HepG2 (cell line): ENCODE results near the gene TF. TPM values are rescaled to one million over a fixed set of nuclear protein-coding genes. Genes with fewer than 3 reads are reported as not detected.

Experiments used
- ARID2 ChIP-seq: sonication (generic); formaldehyde crosslinking; IDR thresholded peaks from 2 replicates; pipeline ENCODE4 v1.8.1; 2022; ENCODE audit warnings: mild to moderate bottlenecking, missing genetic modification reagents, borderline replicate concordance
- ARNT ChIP-seq: fragments of 450-650 bp; IDR thresholded peaks from 2 replicates; pipeline ENCODE4 v1.6.1; 2017
- DMAP1 ChIP-seq: IDR thresholded peaks from 2 replicates; pipeline ENCODE4 v1.6.1; 2016
- EZH2 ChIP-seq: conservative IDR thresholded peaks from 2 replicates; pipeline ENCODE4 v1.6.1; 2012; ENCODE audit warnings: mild to moderate bottlenecking, low read depth, low read length, moderate library complexity
- NFATC3 ChIP-seq: sonication (generic); formaldehyde crosslinking; IDR thresholded peaks from 2 replicates; pipeline ENCODE4 v1.5.1; 2020; ENCODE audit warnings: mild to moderate bottlenecking, missing genetic modification reagents
- POLR2AphosphoS2 ChIP-seq: IDR thresholded peaks from 2 replicates; pipeline ENCODE4 v1.6.1; 2011; ENCODE audit warnings: low read depth, low read length, improper control_type of control experiment
- SSRP1 ChIP-seq: IDR thresholded peaks from 2 replicates; pipeline ENCODE4 v1.6.1; 2016; ENCODE audit warnings: control low read depth
- ZFP82 ChIP-seq: sonication (generic); formaldehyde crosslinking; IDR thresholded peaks from 2 replicates; pipeline ENCODE4 v1.5.1; 2020; ENCODE audit warnings: mild to moderate bottlenecking, missing genetic modification reagents, borderline replicate concordance
- ZNF598 ChIP-seq: sonication (generic); formaldehyde crosslinking; IDR thresholded peaks from 2 replicates; pipeline ENCODE4 v1.5.1; 2020; ENCODE audit warnings: mild to moderate bottlenecking, missing genetic modification reagents, borderline replicate concordance
- ZNF670 ChIP-seq: sonication (generic); formaldehyde crosslinking; IDR thresholded peaks from 2 replicates; pipeline ENCODE4 v1.8.0; 2022; ENCODE audit warnings: mild to moderate bottlenecking, missing genetic modification reagents, borderline replicate concordance
- polyA plus RNA-seq, 8 experiments: library from polyadenylated mRNA; depleted of rRNA in 3 of 8; stranded (reverse) in 7 of 8; unstranded in 1 of 8; fragments of >200 nt; fragmentation: Illumina TruSeq in 4 of 8; extraction: Trizol in 4 of 8; gene quantifications; 2 replicates each; pipeline versions ENCODE4 v1.2.1 to v1.2.3, GENCODE V29; 2011 to 2016; ENCODE audit warnings: low read depth in 4 of 8, missing spikeins in 1 of 8, mixed read lengths in 1 of 8; ENCODE audit not compliant: insufficient read depth in 1 of 8
- total RNA-seq, 5 experiments: library from RNA; depleted of rRNA; stranded (reverse); fragments of >200 nt; fragmentation: Illumina TruSeq; extraction: Trizol; gene quantifications; 2 replicates each; pipeline ENCODE4 v1.2.3, GENCODE V29; 2016; ENCODE audit warnings: low read depth in 1 of 5
- TF ChIP-seq, protein P1 (sequence below): sonication (generic); formaldehyde crosslinking; IDR thresholded peaks from 2 replicates; pipeline ENCODE4 v1.5.1; 2020; ENCODE audit warnings: mild to moderate bottlenecking, missing genetic modification reagents
- TF ChIP-seq, protein P2 (sequence below): sonication (generic); formaldehyde crosslinking; IDR thresholded peaks from 2 replicates; pipeline ENCODE4 v1.5.1; 2020; ENCODE audit warnings: mild to moderate bottlenecking, moderate library complexity, missing genetic modification reagents
- TF ChIP-seq, protein P3 (sequence below): sonication (generic); formaldehyde crosslinking; IDR thresholded peaks from 2 replicates; pipeline ENCODE4 v1.4.0; 2020; ENCODE audit warnings: missing genetic modification reagents
- TF ChIP-seq, protein P4 (sequence below): IDR thresholded peaks from 2 replicates; pipeline ENCODE4 v1.6.1; 2016
- TF ChIP-seq, protein P5 (sequence below): sonication (generic); formaldehyde crosslinking; IDR thresholded peaks from 2 replicates; pipeline ENCODE4 v1.5.1; 2020; ENCODE audit warnings: missing genetic modification reagents, mild to moderate bottlenecking, borderline replicate concordance

The TF gene
- total and polyA plus RNA-seq, 2 of the 13 experiments (the other 11 are each of a cell fraction or from before 2014, with no cell fraction given), result 10,074 to 11,821 TPM

DNA sequence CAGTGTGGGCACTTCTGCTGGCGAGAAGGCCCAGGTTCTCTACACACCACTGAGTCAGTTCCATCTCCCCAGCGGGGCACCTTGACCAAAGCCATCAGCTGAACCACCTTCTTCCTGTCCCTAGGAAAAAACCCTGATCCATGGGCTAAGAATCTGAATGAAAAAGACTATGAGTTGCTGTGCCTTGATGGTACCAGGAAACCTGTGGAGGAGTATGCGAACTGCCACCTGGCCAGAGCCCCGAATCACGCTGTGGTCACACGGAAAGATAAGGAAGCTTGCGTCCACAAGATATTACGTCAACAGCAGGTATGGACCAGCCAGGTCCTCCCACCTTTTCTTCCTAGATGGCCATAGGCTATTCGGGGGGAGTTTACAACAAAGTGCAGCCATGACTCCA is 29.1 kb downstream of the TF start (continued):
- TF ChIP-seq SSRP1 (CRISPR knock-in tag), result 0 out of 2 replicates have a peak, but pooled peaks have one; percentile 22
- no peak for TF ChIP-seq ZNF670
- TF ChIP-seq, protein P1, sequence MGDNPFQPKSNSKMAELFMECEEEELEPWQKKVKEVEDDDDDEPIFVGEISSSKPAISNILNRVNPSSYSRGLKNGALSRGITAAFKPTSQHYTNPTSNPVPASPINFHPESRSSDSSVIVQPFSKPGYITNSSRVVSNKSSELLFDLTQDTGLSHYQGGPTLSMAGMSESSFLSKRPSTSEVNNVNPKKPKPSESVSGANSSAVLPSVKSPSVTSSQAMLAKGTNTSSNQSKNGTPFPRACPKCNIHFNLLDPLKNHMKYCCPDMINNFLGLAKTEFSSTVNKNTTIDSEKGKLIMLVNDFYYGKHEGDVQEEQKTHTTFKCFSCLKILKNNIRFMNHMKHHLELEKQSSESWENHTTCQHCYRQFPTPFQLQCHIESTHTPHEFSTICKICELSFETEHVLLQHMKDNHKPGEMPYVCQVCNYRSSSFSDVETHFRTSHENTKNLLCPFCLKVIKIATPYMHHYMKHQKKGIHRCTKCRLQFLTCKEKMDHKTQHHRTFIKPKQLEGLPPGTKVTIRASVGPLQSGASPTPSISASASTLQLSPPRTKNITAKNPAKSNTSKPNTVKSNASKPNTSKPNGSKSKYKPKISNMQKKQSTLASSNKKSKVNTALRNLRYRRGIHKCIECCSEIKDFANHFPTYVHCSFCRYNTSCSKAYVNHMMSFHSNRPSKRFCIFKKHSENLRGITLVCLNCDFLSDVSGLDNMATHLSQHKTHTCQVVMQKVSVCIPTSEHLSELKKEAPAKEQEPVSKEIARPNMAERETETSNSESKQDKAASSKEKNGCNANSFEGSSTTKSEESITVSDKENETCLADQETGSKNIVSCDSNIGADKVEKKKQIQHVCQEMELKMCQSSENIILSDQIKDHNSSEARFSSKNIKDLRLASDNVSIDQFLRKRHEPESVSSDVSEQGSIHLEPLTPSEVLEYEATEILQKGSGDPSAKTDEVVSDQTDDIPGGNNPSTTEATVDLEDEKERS (CRISPR knock-in tag), result no peak
- TF ChIP-seq EZH2, result no peak
- TF ChIP-seq, protein P2, sequence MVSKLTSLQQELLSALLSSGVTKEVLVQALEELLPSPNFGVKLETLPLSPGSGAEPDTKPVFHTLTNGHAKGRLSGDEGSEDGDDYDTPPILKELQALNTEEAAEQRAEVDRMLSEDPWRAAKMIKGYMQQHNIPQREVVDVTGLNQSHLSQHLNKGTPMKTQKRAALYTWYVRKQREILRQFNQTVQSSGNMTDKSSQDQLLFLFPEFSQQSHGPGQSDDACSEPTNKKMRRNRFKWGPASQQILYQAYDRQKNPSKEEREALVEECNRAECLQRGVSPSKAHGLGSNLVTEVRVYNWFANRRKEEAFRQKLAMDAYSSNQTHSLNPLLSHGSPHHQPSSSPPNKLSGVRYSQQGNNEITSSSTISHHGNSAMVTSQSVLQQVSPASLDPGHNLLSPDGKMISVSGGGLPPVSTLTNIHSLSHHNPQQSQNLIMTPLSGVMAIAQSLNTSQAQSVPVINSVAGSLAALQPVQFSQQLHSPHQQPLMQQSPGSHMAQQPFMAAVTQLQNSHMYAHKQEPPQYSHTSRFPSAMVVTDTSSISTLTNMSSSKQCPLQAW (CRISPR knock-in tag), result no peak
- no peak for TF ChIP-seq ARID2
- TF ChIP-seq POLR2AphosphoS2, result peak; percentile 28; the same call in 1 of the 2 replicates
- TF ChIP-seq, protein P3, sequence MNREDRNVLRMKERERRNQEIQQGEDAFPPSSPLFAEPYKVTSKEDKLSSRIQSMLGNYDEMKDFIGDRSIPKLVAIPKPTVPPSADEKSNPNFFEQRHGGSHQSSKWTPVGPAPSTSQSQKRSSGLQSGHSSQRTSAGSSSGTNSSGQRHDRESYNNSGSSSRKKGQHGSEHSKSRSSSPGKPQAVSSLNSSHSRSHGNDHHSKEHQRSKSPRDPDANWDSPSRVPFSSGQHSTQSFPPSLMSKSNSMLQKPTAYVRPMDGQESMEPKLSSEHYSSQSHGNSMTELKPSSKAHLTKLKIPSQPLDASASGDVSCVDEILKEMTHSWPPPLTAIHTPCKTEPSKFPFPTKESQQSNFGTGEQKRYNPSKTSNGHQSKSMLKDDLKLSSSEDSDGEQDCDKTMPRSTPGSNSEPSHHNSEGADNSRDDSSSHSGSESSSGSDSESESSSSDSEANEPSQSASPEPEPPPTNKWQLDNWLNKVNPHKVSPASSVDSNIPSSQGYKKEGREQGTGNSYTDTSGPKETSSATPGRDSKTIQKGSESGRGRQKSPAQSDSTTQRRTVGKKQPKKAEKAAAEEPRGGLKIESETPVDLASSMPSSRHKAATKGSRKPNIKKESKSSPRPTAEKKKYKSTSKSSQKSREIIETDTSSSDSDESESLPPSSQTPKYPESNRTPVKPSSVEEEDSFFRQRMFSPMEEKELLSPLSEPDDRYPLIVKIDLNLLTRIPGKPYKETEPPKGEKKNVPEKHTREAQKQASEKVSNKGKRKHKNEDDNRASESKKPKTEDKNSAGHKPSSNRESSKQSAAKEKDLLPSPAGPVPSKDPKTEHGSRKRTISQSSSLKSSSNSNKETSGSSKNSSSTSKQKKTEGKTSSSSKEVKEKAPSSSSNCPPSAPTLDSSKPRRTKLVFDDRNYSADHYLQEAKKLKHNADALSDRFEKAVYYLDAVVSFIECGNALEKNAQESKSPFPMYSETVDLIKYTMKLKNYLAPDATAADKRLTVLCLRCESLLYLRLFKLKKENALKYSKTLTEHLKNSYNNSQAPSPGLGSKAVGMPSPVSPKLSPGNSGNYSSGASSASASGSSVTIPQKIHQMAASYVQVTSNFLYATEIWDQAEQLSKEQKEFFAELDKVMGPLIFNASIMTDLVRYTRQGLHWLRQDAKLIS (CRISPR knock-in tag), result 0 out of 2 replicates have a peak, but pooled peaks have one; percentile 67
- TF ChIP-seq, protein P4, sequence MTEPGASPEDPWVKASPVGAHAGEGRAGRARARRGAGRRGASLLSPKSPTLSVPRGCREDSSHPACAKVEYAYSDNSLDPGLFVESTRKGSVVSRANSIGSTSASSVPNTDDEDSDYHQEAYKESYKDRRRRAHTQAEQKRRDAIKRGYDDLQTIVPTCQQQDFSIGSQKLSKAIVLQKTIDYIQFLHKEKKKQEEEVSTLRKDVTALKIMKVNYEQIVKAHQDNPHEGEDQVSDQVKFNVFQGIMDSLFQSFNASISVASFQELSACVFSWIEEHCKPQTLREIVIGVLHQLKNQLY, result no peak
- no peak for TF ChIP-seq ARNT
- no peak for TF ChIP-seq DMAP1 (CRISPR knock-in tag)
- no peak for TF ChIP-seq ZNF598 (CRISPR knock-in tag)
- TF ChIP-seq NFATC3 (CRISPR knock-in tag), result no peak
- TF ChIP-seq ZFP82, result no peak
- TF ChIP-seq, protein P5, sequence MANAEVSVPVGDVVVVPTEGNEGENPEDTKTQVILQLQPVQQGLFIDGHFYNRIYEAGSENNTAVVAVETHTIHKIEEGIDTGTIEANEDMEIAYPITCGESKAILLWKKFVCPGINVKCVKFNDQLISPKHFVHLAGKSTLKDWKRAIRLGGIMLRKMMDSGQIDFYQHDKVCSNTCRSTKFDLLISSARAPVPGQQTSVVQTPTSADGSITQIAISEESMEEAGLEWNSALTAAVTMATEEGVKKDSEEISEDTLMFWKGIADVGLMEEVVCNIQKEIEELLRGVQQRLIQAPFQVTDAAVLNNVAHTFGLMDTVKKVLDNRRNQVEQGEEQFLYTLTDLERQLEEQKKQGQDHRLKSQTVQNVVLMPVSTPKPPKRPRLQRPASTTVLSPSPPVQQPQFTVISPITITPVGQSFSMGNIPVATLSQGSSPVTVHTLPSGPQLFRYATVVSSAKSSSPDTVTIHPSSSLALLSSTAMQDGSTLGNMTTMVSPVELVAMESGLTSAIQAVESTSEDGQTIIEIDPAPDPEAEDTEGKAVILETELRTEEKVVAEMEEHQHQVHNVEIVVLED (CRISPR knock-in tag), result no peak
